ENCODE measurements around the gene PRODH2.

The PRODH2 gene, protein sequence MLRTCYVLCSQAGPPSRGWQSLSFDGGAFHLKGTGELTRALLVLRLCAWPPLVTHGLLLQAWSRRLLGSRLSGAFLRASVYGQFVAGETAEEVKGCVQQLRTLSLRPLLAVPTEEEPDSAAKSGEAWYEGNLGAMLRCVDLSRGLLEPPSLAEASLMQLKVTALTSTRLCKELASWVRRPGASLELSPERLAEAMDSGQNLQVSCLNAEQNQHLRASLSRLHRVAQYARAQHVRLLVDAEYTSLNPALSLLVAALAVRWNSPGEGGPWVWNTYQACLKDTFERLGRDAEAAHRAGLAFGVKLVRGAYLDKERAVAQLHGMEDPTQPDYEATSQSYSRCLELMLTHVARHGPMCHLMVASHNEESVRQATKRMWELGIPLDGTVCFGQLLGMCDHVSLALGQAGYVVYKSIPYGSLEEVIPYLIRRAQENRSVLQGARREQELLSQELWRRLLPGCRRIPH

GRCh38 chr19:35812220-35813042 lies at the start of gene PRODH2:
Gene PRODH2, minus strand, starts transcription at chr19:35812845. Its CDS starts 40 bp downstream, at chr19:35812805.
- no peak within 1 kb of the TSS for H3K4me3 ChIP-seq (ENCODE audit: low read depth, low read length)
- no peak for DNase-seq (ENCODE audit: low read depth)

DNA sequence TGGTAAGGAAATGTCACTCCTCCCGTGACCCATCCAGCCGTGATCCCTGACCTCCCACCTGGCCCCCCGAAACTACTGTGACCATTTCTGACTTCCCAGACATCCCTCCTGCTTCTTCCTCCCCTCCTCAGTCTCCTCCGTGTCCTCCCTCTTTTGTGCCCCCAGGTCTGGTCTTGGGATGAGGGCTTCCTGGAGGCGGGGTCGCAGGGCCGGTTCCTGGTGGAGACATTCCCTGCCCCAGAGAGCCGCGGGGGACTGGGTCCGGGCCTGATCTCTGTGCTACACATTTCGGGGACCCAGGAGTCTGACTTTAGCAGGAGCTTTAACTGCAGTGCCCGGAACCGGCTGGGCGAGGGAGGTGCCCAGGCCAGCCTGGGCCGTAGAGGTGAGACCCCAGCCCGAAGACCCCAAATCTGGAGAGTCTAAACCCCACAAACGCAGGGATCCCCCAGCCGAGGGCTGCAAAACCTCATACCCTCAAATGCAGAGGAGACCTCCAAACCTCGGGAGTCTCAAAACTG lies 49.1 kb upstream of the PRODH2 start:
- DNase-seq (ENCODE audit: low read depth) = no peak
- H3K4me3 ChIP-seq (ENCODE audit: low read depth, low read length) = no peak overlapping the region

GRCh38 chr19:35860818-35861639 lies 48.4 kb upstream of the PRODH2 start:
- DNase-seq (ENCODE audit: low read depth) = no peak

GRCh38 chr19:35860436-35860817 lies 47.8 kb upstream of the PRODH2 start:
- H3K4me3 ChIP-seq (ENCODE audit: low read depth, low read length) = no peak overlapping the region
- DNase-seq (ENCODE audit: low read depth) = no peak

More at GRCh38 chr19:35860818-35861639, 48.4 kb upstream of the PRODH2 start:
- H3K4me3 ChIP-seq (ENCODE audit: low read depth, low read length) = no peak overlapping the region

GRCh38 chr19:35859414-35859813 lies 46.8 kb upstream of the PRODH2 start:
- no peak for DNase-seq (ENCODE audit: low read depth)
- H3K4me3 ChIP-seq (ENCODE audit: low read depth, low read length) = no peak overlapping the region

DNA sequence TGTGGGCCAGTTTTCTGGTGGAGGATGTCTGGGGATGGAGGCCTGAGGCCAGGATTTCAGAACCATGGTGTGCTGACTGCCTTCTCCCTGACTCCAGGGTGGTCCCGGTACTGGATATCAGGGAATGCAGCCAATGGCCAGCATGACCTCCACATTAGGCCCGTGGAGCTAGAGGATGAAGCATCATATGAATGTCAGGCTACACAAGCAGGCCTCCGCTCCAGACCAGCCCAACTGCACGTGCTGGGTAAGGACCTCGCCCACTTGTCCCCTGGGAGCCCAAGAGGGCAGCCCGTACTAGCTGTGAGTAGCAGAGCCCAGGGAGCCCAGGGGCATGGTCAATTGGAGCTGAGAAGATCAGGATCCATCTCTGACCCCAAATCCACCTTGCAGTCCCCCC lies 45.7 kb upstream of the PRODH2 start:
- H3K4me3 ChIP-seq (ENCODE audit: low read depth, low read length) = no peak overlapping the region
- no peak for DNase-seq (ENCODE audit: low read depth)

- DNase-seq (ENCODE audit: low read depth) = no peak
- peak within 1 kb of the TSS; percentile 50 for H3K4me3 ChIP-seq (ENCODE audit: low read depth, low read length)
These were observed 44.0 kb upstream of the PRODH2 start, which contains the start of gene KIRREL2 for GRCh38 chr19:35856546-35857149. Gene KIRREL2, plus strand, starts transcription at chr19:35856911. Its CDS starts 209 bp downstream, at chr19:35857120.

GRCh38 chr19:35853038-35853756 lies 40.6 kb upstream of the PRODH2 start:
- no peak overlapping the region for H3K4me3 ChIP-seq (ENCODE audit: low read depth, low read length)
- DNase-seq (ENCODE audit: low read depth) = no peak

DNA sequence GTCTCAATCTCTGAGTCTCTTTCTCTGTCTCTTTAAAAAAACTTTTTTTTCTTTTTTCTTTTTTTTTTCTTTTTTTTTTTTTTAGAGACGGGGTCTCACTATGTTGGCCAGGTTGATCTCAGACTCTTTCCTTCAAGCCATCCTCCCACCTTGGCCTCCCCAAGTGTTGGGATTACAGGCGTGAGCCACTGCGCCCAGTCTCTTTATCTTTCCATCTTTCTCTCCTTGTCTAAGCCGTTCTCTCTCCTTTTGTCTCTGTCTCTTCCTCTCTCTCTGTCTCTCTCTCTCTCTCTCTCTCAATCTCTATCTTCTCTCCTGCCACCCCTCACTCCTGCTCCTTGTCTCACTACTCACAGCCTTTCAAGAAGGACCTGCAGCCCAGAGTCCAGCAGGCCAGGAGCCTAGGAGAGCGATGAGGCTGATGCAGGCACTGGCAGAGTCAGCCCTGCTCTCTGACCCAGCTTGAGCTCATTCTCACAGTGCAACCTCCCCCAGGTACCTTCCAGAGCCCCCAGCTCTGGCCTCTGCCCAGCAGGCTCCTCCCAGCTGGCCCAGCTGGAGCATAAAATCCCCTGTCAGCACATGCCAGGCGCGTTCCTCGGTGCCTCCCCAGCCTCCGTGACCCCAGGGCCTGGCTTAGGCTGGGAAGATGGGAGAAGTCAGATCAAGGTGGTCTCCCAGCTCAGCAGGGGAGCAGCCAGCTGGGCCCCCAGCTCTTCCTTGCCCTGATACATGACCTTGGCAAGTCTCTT lies 39.6 kb upstream of the PRODH2 start, which contains the start of gene NPHS1:
TSS of gene NPHS1 (minus strand) at position 476 of the 752 bp plus-strand sequence. CDS start 667 bp downstream, outside the sequence.
- H3K4me3 ChIP-seq (ENCODE audit: low read depth, low read length) = no peak within 1 kb of the TSS
- DNase-seq (ENCODE audit: low read depth) = no peak

DNA sequence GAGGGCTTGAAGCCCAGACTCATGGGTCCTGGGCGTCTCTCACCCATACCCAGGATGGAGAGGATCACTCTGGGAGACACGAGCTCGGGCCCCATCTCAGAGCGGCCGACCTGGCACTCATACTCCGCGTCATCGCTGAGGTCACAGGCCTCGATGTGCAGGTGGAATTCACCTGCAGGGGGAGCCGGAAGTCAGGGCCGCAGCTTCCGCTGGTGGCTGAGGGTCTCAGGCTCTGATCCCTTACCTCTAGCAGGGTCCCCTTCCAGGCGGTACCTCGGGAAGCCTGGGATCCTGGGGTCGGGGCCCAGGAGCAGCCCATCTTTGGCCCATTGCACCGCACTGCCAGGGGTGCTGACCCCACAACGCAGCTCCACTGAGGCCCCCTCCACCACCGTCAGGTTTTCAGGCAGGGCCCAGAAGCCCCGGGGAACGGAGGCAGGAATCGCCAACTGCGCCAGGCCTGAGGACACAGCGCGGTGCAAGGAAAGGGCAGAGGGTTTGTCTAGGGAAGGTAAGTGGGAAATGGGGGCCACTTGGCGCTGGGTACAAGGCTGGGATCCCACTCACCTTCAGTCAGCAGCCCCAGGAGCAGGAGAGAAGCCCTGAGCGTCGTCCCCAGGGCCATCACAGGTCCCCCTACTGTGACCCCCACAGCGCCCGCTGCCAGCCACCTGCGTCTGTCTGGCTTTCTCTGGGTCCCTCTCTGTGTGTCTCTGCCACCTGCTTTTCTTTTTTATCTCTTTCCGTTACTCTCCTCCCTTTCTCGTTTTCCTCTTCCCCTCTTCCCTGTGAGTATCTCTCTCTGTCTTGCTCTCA lies 38.8 kb upstream of the PRODH2 start:
- H3K4me3 ChIP-seq (ENCODE audit: low read depth, low read length) = no peak overlapping the region
- no peak for DNase-seq (ENCODE audit: low read depth)

DNA sequence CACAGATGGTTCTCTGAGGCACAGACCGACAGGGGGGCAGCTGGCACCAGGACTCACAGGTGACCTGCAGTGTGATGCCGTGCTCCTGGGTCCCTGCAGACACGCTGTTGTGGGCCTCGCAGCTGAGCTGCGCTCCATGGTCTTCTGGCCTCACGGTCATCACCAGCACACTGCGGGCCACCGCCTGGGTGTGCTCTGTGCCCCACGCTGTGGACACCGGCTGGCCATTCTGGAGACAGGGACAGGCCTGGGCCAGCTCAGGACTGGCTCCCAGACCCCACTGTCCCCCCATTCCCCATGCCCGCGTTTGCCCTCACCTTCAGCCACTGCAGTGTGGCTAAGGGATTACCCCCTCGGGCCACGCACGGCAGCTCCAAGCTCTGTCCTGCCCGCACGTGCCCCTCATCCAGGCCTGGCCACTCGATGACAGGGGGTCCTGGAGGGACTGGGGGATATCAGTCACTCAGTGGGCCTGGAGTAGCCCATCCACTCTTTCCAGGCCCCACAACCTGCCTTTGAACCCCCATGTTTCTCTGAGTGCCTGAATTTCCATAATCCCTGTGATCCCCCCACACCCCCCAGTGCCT lies 36.4 kb upstream of the PRODH2 start:
- DNase-seq (ENCODE audit: low read depth) = no peak
- no peak overlapping the region for H3K4me3 ChIP-seq (ENCODE audit: low read depth, low read length)

DNA sequence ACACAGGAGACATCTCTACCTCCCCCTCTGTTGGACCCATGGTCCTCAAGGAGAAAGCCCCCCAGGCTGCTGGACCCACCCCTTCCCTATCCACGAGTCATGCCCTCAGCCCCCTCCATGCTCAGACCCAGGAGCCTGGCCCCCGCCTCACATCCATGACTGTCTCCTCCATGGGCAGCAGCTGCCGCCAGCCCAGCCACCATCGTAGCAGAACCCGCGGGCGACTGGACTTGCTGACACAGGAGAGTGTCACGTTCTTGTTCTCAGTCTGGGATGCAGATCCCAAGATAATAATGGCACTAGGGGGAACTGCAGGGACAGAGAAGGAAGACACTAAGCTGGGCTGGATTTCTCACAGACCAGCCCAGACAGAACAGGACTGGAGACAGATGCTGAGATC lies 35.8 kb upstream of the PRODH2 start:
- DNase-seq (ENCODE audit: low read depth) = no peak
- H3K4me3 ChIP-seq (ENCODE audit: low read depth, low read length) = no peak overlapping the region

DNA sequence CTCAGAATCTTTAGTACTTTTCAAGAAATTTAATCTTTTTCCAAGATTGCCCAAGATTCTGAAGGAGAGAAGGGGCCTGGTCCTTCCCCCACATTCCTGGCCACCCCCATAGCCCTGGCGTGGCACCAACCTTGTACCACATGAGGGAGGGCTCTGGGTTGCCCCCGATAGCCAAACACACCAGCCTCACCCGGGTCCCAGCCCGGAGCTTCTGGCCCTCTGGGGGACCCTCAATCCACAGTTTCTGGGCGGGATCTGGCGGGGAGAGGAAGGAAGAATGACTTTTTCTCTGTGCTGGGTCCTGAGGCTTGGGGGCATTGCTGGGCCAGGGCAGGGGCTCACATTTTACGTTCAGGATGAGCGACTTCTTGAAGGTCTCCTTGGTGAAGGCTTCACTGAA lies 35.3 kb upstream of the PRODH2 start:
- H3K4me3 ChIP-seq (ENCODE audit: low read depth, low read length) = no peak overlapping the region
- no peak for DNase-seq (ENCODE audit: low read depth)

GRCh38 chr19:35846038-35846668 lies 33.5 kb upstream of the PRODH2 start:
- no peak for DNase-seq (ENCODE audit: low read depth)
- no peak overlapping the region for H3K4me3 ChIP-seq (ENCODE audit: low read depth, low read length)

DNA sequence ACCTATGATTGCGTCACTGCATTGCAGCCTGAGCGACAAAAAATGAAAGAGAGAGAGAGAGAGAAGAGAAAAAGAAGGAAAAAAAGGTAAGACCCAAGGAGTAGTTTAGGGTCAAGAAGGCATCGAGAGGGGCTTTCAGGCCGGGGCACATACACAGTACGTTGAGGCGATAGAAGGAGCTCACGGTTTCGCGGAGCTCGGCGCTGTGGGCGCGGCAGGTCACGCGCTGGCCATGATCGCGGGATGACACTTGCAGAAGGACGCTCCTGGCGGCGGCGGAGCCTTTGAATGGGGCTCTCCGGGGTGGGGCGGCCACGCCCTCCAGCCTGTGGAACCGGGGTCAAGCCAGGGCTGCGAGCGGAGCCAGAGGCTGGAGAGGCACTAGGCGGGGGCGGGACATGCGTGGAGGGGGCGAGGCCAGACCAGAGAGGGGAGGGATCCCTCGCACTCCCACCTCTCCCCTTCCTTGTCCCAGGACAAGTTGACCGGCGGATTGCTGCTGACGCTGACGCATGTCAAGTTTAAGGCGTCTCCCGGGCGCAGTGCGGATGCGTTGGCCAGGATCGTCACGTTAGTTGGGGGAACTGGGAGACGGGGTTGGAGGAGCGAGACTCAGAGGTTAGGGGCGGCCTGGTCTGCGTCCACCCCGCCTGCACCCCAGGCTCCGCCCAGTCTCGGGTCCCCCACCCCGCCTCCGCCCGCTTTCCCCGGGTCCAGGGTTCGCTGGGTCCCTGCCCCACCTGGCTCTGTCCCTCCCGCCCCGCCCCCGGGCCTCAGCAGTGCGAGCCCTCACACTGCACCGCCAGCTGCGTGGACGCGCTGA lies 32.8 kb upstream of the PRODH2 start:
- no peak for DNase-seq (ENCODE audit: low read depth)
- peak overlapping the region; percentile 2 for H3K4me3 ChIP-seq (ENCODE audit: low read depth, low read length)
